NT2/D1 (cell line): Measurements from ENCODE around the gene KIAA0930.

Experiments used
- DNase-seq: peaks from one replicate; pipeline ENCODE4 v3.0.0-alpha.2; 2011; ENCODE audit warnings: low read depth, low spot score
- H3K27me3 ChIP-seq: 2 replicates; pipeline ENCODE4 v1.6.0; 2011; ENCODE audit warnings: mild to moderate bottlenecking; ENCODE audit not compliant: insufficient read length, insufficient read depth
- H3K36me3 ChIP-seq: 2 replicates; pipeline ENCODE4 v1.6.1; 2011; ENCODE audit warnings: mild to moderate bottlenecking, low read length, mixed read lengths; ENCODE audit not compliant: insufficient read depth, insufficient read length
- H3K4me1 ChIP-seq: 2 replicates; pipeline ENCODE4 v1.5.1; 2011; ENCODE audit not compliant: insufficient read depth, insufficient read length
- H3K4me3 ChIP-seq: 2 replicates; pipeline ENCODE4 v1.5.1; 2011; ENCODE audit warnings: low read depth; ENCODE audit not compliant: insufficient read length
- H3K9ac ChIP-seq: 2 replicates; pipeline ENCODE4 v1.6.0; 2011; ENCODE audit warnings: low read depth; ENCODE audit not compliant: insufficient read length
- H3K9me3 ChIP-seq: 2 replicates; pipeline ENCODE4 v1.5.1; 2011; ENCODE audit warnings: mild to moderate bottlenecking, low read length; ENCODE audit not compliant: insufficient read depth
- SUZ12 ChIP-seq: IDR thresholded peaks from 2 replicates; pipeline ENCODE4 v1.6.1; 2011; ENCODE audit not compliant: insufficient read length, insufficient read depth; ENCODE audit errors: extremely low read depth
- YY1 ChIP-seq: IDR thresholded peaks from 2 replicates; pipeline ENCODE4 v1.6.1; 2011; ENCODE audit not compliant: insufficient read length, insufficient read depth
- ZNF274 ChIP-seq: IDR thresholded peaks from 2 replicates; pipeline ENCODE4 v1.6.1; 2011; ENCODE audit warnings: mild to moderate bottlenecking, low read depth, low read length

The KIAA0930 gene

DNA sequence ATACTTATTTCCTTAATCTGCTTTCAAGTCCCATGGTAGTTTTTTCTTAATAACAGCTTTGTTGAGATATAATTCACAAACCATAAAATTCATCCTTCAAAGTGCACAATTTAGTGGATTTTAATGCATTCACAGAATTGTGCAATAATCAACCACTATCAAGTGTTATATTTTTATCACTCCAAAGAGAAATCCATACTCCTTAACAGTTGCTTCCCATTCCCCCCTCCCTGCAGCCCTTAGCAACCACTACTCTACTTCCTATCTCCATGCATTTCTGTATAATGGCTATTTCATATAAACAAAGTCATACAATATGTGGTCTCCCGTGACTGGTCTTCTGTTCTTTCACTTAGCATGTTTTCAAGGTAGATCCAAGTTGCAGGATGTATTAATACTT is 95.8 kb downstream of the KIAA0930 start:
- TF ChIP-seq ZNF274 (no peak), YY1 (no peak), SUZ12 (no peak)
- Histone ChIP-seq H3K9ac (no peak overlapping the region), H3K27me3 (no peaks in the 10 kb centered on the region), H3K36me3 (no peaks in the 10 kb centered on the region), H3K4me3 (no peak overlapping the region), H3K4me1 (no peaks in the 10 kb centered on the region), H3K9me3 (0 out of 2 replicates have a peak, but pooled peaks cover 4% of the 10 kb centered on the region)
- DNase-seq = no peak

DNA sequence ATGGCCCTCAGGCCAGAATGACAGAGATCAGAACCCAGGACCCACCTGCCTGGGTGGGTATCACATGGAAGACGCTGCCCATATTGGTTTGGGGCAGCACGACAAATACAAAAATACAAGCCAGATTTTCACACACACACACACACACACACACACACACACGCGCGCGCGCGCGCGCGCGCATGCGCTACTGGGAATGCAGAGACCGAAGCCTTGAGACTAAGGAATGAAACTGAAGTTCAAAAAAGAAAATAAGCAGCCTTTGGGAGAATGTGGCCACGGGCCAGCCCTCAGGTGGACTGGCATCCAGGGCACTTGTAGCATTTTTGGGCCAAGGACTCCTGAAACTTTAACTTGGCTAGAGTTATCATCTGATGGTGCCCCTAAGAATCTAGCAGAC is 98.3 kb downstream of the KIAA0930 start:
- TF ChIP-seq YY1 (no peak), ZNF274 (no peak), SUZ12 (no peak)

More for the DNA sequence above, 98.3 kb downstream of the KIAA0930 start:
- Histone ChIP-seq H3K9ac (no peak overlapping the region), H3K9me3 (0 out of 2 replicates have a peak, but pooled peaks cover 4% of the 10 kb centered on the region), H3K4me1 (no peaks in the 10 kb centered on the region), H3K36me3 (no peaks in the 10 kb centered on the region), H3K4me3 (no peak overlapping the region), H3K27me3 (no peaks in the 10 kb centered on the region)
- no peak for DNase-seq
